NCI-H1092 treated with DMSO at 0.1 percent for 48 hours (cell line): ENCODE measurements around the gene SSX2IP.
A peak's percentile ranks its signal among the peaks of the same experiment; 100 is the strongest.
"Not testable (repeated sequence)": the region's sequence is repeated elsewhere in the genome, so short reads cannot be mapped to it uniquely, and the experiment has no call there.

ENCODE experiments used
- DNase-seq: peaks from one replicate; lab custom pipeline; 2025; lab: John Stamatoyannopoulos, UW

Gene SSX2IP

GRCh38 chr1:84619383-84620102 is 70.7 kb downstream of the SSX2IP start:
- DNase-seq, result peak; percentile 36

GRCh38 chr1:84617349-84617748 is 72.9 kb downstream of the SSX2IP start:
- no peak for DNase-seq

- DNase-seq, result no peak
These were observed 74.5 kb downstream of the SSX2IP start for GRCh38 chr1:84615790-84616189.

- no peak for DNase-seq
These were observed 76.4 kb downstream of the SSX2IP start for GRCh38 chr1:84613887-84614286.

- no peak for DNase-seq
These were observed 77.2 kb downstream of the SSX2IP start for GRCh38 chr1:84613026-84613425.

GRCh38 chr1:84611796-84612195 is 78.5 kb downstream of the SSX2IP start:
- DNase-seq, result no peak

GRCh38 chr1:84611091-84611490 is 79.2 kb downstream of the SSX2IP start:
- DNase-seq, result no peak

- no peak for DNase-seq
These were observed 83.3 kb downstream of the SSX2IP start for GRCh38 chr1:84606977-84607376.

GRCh38 chr1:84605157-84605556 is 85.1 kb downstream of the SSX2IP start:
- no peak for DNase-seq

- no peak for DNase-seq
These were observed 86.1 kb downstream of the SSX2IP start for GRCh38 chr1:84603941-84604830.

- no peak for DNase-seq
These were observed 87.0 kb downstream of the SSX2IP start for GRCh38 chr1:84603223-84603622.

GRCh38 chr1:84600796-84601195 is 89.5 kb downstream of the SSX2IP start:
- DNase-seq, result no peak

- DNase-seq, result no peak
These were observed 91.2 kb downstream of the SSX2IP start for GRCh38 chr1:84598846-84599741.

GRCh38 chr1:84598418-84598817 is 91.8 kb downstream of the SSX2IP start:
- DNase-seq, result no peak

GRCh38 chr1:84597011-84597410 is 93.2 kb downstream of the SSX2IP start:
- DNase-seq, result no peak

- DNase-seq, result not testable (repeated sequence)
These were observed 95.3 kb downstream of the SSX2IP start for GRCh38 chr1:84594959-84595358.
